GM13977 (cell line): ENCODE data around the gene CLTCL1.

ENCODE experiments used
- DNase-seq: peaks from one replicate; pipeline ENCODE4 v3.0.0; 2012; ENCODE audit warnings: low spot score
- in situ Hi-C: fragments of 300-500 bp; cut with MboI; formaldehyde crosslinking; loops from one replicate; pipeline ENCODE4 v1.12.0; 2022; ENCODE audit warnings: low sequenced_read_pairs, low pct_unique_long_range_greater_than_20kb, mixed read lengths, inconsistent platforms; ENCODE audit not compliant: unreplicated experiment
- TF ChIP-seq, protein P1 (sequence below): IDR thresholded peaks from 2 replicates; pipeline ENCODE4 v1.5.1; 2012; ENCODE audit warnings: mild to moderate bottlenecking, control low read depth; ENCODE audit not compliant: insufficient read depth; ENCODE audit errors: extremely low read depth, missing control alignments

The CLTCL1 gene

DNA sequence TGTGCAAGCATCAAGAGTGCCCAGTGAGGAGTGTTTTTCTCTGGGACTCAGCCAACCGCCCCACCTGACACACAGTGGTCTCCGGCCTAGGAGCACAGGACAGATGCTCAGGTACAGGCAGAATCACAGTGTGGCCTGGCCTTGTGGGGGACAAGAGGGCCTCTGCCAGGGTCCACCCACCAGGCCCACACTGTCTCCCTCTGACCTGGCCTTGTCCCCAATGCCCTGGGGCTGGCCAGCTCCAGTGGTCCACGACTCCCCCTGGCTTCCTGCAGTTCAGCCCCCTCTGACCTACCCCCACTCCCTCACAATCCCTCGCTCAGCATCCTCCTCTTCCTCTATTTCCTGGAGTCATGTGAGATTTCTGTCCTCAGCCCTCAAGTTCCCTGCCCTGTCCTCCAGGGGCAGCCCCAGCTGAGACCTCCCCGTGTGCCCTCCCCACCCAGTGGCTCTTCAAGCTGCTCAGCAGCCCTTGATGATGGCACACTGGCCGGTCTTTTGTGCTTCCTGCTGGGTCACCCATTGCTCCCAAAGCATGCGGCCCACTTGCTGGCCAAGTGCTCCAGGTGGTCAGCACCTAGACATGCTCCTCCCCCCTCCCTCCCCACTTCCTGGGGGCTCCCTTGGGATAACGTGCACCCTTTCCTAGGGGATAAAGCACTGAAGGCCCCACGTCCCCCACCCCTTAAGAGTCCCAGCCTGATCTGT, 158.7 kb downstream of the CLTCL1 start:
- TF ChIP-seq, protein P1, sequence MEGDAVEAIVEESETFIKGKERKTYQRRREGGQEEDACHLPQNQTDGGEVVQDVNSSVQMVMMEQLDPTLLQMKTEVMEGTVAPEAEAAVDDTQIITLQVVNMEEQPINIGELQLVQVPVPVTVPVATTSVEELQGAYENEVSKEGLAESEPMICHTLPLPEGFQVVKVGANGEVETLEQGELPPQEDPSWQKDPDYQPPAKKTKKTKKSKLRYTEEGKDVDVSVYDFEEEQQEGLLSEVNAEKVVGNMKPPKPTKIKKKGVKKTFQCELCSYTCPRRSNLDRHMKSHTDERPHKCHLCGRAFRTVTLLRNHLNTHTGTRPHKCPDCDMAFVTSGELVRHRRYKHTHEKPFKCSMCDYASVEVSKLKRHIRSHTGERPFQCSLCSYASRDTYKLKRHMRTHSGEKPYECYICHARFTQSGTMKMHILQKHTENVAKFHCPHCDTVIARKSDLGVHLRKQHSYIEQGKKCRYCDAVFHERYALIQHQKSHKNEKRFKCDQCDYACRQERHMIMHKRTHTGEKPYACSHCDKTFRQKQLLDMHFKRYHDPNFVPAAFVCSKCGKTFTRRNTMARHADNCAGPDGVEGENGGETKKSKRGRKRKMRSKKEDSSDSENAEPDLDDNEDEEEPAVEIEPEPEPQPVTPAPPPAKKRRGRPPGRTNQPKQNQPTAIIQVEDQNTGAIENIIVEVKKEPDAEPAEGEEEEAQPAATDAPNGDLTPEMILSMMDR = no peak
- in situ Hi-C loops = no loop called here
- DNase-seq = no peak

DNA sequence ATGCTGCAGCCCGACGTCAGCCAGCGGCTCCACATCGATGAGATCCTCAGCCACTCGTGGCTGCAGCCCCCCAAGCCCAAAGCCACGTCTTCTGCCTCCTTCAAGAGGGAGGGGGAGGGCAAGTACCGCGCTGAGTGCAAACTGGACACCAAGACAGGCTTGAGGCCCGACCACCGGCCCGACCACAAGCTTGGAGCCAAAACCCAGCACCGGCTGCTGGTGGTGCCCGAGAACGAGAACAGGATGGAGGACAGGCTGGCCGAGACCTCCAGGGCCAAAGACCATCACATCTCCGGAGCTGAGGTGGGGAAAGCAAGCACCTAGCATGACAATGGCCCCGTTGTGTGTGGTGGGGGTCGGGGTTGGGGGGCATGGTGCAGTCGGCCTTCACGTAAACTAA, 159.4 kb downstream of the CLTCL1 start:
- in situ Hi-C loops = no loop called here
- TF ChIP-seq, protein P1 = no peak
- DNase-seq = no peak

GRCh38 chr22:19131685-19132015, 159.9 kb downstream of the CLTCL1 start:
- TF ChIP-seq, protein P1 = no peak
- no peak for DNase-seq
- in situ Hi-C loops = no loop called here

DNA sequence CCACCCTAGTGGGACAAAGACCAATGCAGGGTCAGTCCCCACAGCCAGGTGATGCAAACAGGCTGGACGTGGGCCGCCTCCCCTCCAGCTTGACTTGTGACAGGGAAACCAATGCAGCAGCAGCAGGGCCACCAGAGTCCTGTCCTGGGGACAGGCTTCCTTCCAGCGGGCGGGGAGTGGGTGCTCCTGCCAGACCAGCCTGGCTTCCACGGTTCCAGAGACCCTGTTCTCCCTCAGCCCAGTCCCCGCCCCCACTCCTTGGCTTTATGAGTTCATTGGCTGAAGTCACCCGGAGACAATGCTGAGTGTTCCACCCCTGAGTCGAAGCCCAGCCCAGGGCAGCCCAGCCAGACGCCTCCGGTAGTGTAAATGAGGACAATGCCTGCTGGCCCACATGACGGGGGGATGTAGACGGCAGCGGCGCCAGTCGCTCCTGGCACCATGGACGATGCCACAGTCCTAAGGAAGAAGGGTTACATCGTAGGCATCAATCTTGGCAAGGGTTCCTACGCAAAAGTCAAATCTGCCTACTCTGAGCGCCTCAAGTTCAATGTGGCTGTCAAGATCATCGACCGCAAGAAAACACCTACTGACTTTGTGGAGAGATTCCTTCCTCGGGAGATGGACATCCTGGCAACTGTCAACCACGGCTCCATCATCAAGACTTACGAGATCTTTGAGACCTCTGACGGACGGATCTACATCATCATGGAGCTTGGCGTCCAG, 160.4 kb downstream of the CLTCL1 start, which contains the start of gene TSSK2:
TSS of gene TSSK2 (plus strand) at position 350 of the 726 bp plus-strand sequence. CDS start at position 442, 92 bp downstream.
- TF ChIP-seq, protein P1 = no peak
- DNase-seq = no peak
- in situ Hi-C loops = no loop called here

DNA sequence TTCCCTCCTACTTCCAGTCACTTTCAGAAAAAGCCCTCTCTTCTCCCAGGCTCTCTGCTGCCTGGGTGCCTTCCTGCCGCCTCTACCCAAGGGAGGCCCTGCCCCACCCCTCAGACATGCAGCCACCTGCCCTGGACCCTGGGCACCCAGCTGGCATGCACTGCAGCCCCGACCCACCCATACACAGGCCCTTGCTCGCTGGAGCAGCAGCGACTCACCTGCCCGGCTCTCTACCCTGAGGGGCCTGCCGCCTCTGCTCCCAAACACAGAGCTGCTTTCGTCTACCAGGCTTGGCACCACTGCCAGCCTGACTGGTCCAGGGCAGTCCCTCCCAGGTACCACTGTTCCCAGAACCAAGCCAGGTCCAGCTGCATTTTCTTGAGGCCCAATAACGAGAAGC, 161.6 kb downstream of the CLTCL1 start:
- TF ChIP-seq, protein P1 = no peak
- no peak for DNase-seq
- in situ Hi-C loops = no loop called here
